ENCODE results near the gene BASP1. TPM values are rescaled to one million over a fixed set of nuclear protein-coding genes. Genes with fewer than 3 reads are reported as not detected.
"Not testable (repeated sequence)": the region's sequence is repeated elsewhere in the genome, so short reads cannot be mapped to it uniquely, and the experiment has no call there.

BASP1 gene
- total RNA-seq, 1 donor from 2014 or later, result 2.4 TPM

DNA sequence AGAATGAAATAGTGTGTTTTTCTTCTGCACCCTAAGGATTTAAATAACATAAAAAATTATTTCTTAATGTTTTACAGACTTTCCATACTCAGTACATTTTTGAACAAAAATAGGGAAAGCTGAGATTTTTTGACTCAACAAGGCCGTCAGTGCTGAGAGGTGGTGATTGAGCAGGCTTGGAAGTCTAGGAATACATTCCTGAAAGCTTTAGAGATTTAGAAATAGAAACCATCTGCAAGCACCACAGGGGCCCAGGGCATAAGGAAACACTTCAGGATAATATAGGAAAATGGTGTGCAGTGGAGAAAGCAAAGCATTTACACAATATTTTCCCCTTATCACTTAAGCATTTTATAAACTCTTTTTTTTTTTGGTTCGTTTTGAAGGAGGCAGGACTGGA, 5.2 kb downstream of the BASP1 start:
- DNase-seq (ENCODE audit: low read depth in 2 of 2), result no peak

DNA sequence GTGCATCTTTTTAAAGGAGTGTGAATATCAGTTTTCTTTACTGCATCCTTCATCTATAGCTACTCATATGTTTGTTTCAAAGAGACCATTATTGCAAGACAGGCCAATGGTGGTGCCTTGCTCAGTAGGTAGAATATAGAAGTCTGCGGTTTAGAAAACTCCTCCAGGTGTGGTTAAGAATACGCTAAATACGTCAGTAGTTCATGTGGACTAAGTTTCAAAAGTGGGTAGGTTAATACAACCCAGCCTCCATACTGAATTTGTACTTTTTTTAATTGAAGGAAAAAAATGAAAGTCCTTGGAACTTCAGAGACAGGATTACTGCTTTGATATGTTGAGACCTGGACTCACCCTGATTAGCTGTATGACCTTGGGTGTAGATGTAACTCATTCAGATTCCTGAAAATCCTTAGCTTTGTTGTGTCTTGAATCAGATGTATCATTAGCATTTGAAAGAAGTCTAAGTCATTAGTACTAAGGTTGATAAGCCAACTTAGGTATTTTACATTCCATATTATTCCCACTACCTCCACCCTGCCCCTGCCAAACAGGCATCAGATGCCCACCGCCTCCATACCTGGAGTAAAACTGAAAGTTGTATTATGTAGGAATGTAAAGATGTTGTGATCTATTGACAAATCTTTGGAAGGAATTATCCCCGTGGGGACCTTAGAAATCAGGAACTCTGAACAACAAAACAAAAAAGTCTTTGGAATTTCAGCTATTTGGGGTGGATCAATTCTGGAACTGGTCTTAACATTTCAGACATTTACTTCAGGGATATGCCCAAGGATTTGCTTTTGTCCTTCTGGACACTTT, 6.1 kb downstream of the BASP1 start:
- DNase-seq (ENCODE audit: low read depth in 2 of 2), result no peak

DNA sequence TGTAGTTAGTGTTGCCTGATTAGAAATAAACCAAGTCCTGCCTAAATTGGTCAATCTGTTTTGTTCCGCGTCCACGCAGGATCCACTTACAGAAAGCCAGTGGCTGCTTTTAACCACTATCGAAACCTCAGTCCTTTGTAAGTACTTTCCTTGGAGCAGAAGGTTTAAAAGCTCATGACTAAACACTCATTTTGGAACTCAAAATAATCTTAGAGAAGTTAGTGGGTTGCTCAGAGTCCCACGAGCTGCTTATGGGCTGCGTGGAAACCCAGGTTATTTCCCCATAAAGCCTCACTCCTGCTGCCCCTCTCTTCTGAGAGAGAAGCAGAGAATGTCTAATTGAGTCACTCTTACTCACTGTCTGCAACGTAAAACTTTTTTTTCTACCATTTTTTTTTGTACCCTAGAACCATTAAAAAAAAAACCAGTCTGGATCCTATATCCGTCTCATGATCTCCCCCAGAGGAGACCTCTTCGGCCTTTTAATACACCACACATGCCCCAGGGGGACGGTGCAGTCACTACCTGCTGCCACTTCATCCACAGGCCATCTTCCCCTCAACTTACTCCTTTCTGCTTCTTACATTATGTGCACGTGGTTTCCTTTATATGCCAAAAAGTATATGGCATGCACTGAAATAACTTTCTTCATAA, 7.6 kb downstream of the BASP1 start:
- no peak for DNase-seq (ENCODE audit: low read depth in 2 of 2)

DNA sequence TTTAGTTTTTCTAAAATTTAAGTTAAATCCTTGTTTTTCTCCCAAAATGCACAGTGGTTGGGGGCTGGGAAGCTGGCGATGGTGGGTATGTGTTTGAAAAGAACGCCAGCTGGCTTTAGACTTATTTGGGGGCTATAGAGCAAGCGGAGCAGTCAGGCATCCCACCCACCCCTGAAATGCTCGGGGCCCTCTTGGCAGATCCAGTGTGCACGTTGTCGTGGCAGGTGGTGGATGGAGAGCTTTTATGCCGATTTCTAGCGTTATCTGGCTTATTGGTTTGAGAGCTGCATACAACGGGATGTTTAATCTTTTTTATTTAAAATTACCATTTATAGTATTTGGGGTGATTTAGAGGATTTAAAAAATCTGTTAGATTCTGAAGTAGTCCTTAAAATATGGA, 8.1 kb downstream of the BASP1 start:
- no peak for DNase-seq (ENCODE audit: low read depth in 2 of 2)

DNA sequence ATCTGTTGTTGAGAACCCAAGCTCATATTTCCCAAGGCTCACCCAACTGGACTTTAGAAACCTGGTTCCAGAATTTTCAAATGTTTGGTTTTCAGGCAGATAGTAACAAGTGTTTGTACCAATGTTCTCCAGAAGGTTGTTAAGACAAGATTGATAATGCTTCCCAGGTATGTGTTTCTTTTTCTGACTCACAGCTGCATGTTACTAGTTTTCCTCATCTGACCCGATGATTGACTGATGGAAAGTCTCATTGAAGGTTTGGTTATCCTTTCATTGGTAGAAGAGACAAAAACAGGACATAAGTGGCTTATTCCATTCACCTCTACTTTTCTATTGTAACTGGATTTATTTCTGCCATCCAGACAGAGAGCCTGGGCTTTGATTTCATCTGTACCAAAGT, 10.4 kb downstream of the BASP1 start:
- DNase-seq (ENCODE audit: low read depth in 2 of 2), result no peak

DNA sequence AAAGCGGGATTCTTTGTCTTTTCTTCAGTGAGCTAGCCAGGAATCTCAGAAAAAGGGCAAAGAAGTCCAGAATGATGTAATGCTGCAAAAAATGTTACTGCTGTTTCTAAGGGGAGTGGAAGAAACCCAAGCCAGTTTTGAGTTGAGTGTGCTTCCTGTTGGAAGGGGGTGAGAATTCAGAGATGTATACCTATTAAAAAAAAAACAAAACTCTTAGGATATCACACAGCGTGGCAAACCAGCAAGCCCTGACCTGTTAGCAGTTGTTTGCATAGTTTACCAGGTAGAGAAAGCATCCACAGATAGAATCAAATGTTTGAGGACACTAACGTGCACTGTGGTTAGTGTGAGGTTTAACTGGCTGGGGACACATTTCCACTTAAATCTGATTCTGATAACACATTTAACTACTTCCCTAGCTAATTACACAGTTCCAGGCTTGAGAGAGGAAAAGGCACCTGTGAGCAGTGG, 11.4 kb downstream of the BASP1 start:
- peak in 1 of 2 donors; percentile 13 for DNase-seq (ENCODE audit: low read depth in 2 of 2)

DNA sequence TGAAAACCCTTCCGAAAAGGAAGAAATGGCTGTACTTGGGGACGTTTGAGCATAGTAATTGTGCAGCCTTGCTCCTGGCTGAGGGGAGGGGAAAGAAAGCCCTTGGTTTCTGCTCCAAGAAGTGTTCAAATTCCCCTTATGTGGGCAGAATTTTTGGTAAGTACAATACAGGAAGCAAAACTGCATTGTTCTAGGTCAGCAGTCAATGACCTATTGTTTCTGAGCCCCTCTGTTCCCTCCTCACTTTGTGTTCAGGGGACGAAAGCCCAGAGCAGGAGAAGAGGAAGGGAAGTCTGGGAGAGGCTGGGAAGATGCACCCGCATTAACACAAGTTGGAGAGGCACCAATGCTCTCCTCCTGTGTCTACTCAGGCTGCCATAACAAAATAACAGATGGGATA, 11.9 kb downstream of the BASP1 start:
- DNase-seq (ENCODE audit: low read depth in 2 of 2), result no peak

DNA sequence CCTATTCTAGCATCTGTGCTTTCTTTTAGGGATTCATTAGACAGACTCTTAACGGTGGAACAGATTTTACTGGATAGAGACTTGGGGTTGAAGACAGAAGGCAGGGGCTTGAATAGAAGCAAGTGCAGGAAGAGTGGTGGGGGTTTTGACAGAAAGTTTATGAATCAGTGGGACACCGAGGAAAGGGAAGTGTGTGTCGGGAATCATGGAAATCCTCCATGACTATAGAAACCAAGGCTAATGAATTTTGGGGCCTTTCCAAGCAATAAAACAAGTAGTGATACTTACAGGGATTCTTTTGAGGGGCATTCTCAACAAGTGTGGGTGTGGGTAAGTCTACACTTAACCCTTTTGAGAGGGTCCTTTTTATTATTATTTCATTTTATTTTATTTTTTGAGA, 12.8 kb downstream of the BASP1 start:
- DNase-seq (ENCODE audit: low read depth in 2 of 2), result no peak

DNA sequence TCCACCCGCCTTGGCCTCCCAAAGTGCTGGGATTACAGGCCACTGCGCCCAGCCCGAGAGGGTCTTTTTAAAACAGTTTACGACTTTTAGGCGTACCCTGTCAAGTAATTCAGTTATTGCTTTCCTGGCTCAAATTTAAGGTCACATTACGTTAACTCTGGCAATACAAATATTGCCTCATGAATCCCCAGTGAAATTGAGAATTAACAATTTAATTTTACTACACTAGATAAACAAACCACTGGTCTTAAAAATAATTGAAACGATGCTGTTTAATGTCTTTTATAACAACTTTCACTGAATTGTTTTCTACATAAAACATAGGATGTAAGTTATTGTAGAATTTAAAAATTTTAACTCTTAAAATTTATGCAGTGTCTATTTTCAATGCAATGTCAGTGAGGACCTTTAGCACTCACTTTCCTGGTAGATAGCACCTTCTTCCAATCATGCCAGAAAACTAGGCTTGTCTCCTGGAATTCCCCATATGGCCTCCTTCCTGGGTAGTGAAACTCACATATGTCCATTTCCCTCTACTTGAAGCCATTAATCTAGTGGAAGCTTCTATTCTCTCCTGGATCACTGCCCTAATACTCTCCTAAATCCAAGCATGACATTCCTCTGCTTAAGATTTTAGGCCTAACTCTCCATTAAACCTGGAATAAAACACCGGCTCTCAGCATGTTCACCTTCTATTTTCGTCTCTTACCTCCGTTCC, 13.5 kb downstream of the BASP1 start:
- DNase-seq (ENCODE audit: low read depth in 2 of 2), result no peak

DNA sequence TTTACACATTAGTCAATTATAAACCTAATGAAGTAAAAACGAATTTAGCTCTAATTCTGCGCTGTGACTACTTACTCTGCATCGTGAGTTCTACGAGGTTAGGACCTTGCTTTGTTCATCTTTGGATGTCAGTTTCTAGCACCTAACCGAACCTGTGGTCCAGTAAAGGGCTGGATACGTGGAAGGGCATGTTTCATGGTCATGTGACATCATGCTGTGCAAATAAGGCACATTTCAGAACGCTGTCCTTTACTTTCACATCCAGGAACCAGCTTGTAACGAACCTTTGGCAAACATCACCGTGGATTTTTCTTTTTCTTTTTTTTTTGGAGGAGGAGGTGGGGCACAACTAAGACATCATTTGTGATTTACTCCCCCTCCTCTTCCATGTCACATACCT, 15.0 kb downstream of the BASP1 start:
- DNase-seq (ENCODE audit: low read depth in 2 of 2), result no peak

DNA sequence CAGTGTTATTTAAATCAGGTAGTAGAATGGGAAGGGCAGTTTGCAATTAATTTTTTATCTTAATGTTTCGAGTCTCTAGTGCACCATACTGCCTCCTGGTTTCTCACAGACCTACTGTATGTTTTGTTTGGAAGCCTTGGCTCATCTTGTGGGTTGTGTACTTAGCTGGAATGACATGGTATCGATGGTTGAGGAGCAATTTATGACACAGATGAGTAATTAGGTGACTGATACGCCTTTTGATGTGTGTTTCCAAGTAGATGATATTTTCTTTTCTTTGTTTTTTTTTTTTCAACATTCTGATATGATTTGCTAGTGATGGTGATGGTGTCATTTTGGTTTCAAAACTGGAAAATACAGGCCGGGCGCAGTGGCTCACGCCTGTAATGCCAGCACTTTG, 16.1 kb downstream of the BASP1 start:
- DNase-seq (ENCODE audit: low read depth in 2 of 2), result no peak

DNA sequence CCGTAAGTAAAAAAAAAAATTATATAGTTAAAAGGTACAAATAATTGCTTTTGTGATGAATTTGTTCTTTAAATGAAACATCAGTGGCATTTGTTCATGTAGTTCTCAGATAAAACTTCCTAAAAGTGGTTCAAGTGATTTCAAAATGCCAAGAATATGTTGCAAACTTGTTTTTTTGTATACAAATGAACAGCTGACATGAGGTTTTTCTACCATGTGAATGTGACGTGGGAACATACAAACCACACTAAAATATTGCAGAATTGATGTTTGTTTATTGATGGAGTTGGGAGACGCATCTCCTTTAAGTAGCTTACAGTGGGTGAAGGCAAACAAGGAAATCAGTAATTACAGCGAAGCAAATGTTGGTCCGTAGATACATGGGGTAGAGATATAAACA, 16.9 kb downstream of the BASP1 start:
- no peak for DNase-seq (ENCODE audit: low read depth in 2 of 2)

DNA sequence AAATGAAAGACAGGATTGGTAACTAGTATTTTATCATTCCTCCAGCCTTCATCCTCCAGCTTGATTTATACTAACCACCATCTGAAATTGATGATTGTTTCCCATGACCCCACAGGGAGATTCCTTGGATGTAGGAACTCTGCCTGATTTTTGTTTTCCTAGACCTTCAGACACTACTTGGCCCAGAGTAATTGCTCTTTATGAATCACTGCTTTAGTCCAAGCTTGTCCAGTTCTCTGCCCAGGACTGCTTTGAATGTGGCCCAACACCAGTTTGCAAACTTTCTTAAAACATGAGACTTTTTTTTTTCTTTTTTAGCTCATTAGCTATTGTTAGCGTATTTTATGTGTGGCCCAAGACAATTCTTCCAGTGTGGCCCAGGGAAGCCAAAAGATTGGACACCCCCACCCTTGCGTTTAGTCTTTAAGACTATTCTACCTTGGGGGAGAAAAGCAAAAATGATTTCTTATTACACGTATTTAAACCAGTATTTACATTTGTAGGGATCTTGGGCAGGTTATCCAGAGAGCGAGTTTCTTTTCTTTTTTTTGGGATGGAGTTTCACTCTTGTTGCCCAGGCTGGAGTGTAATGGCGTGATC, 18.4 kb downstream of the BASP1 start:
- no peak for DNase-seq (ENCODE audit: low read depth in 2 of 2)

DNA sequence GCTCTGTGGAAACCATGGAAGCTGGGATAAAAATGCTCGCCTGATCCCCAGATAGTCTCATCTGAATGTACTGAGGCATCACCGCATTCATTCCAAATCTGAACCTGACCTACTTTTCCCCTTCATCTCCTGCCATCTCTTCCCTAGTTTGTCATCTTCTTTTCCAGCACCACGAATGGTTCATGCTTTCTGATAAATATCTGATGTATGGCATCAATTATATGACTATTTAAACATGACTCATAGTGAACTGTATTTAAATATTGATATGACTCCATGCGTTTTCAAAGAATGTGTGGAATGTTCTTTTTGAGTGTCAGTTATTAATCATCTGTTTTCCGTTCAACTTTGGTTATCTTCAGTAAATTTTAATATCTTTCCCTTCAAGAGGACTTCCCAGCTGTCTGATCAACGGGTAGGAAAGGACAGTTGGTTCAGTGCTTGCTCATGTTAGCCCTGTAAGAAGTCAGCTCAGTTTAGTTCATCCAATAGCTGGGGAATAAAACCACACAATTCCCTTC, 21.1 kb downstream of the BASP1 start:
- peak in 1 of 2 donors; percentile 28 for DNase-seq (ENCODE audit: low read depth in 2 of 2)

DNA sequence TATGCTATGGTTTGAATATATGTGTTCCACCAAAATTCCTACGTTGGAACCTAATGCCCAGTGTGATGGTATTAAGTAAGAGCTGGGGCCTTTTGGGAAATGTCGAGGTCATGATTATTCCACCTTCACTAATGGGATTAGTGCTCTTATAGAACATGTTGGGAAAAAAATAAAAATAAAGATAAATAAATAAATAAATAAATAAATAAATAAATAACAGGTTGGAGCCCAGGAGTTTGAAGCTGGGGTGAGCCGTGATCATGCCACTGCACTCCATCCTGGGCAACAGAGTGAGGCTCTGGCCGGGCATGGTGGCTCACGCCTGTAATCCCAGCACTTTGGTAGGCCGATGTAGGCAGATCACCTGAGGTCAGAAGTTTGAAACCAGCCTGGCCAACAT, 22.5 kb downstream of the BASP1 start:
- no peak for DNase-seq (ENCODE audit: low read depth in 2 of 2)

DNA sequence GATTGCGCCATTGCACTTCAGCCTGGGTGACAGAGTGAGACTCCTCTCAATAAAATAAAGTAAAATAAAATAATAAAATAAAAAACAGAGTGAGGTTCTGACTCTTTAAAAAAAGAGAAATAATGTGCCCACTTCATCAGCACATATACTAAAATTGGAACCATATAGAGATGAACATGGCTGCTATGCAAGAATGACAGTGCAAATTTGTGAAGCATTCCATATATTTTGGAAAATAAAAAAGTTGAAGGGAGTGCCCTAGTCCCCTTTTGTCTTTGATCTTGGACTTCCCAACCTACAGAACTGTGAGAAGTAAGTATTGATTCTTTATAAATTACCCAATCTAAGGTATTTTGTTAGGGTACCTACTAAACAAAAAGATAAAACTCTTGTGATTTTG, 23.1 kb downstream of the BASP1 start:
- DNase-seq (ENCODE audit: low read depth in 2 of 2), result no peak

DNA sequence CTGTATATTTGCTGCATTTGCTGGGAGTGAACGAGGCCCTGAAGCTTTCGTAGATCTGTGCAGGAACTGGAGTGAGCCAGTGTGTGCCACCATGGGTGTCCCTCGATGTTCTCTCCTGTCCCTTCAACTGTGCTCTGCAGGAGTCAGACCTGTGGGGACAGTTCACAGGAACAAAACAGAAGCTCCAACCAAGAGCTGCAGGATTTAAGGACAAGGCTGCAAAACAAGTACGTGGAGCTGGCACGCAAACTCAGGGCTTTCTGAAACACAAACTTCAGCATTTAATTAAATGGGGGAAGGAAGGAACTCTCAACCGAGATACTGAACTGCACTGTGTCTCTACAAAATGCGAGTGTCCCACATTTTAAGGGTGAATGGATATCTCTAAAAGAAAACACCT, 24.2 kb downstream of the BASP1 start:
- DNase-seq (ENCODE audit: low read depth in 2 of 2), result no peak

DNA sequence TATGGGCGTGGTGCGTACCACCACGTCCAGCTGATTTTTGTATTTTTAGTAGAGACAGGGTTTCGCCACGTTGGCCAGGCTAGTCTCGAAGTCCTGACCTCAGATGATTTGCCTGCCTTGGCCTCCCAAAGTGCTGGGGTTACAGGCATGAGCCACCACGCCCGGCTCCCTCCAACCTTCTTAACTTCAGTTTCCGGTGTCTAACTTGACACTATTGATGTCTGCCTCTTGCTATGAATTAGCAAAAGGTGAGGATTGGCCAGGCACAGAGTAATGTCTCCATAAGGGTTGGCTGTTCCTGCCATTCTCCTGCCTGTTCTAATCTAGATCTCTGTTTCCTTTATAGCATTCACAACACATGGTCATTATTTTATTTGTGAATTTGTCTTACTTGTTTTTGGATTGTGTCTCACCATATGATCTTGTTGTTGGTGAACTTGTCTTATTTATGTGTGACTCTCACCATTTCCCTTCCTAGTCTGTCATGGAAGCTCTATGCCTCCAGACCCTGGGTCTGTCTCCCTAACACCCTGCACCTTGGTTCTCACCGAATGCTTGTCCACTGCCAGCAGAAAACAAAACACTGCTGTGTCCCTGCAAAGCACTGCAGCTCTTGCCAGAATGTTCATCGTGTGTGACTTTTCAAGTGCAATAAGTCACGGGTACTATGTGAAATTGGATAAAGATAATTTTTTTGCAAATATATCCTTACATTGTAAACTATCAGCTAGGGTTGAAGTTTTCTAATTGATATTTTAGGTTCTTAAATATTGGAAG, 26.0 kb downstream of the BASP1 start:
- no peak for DNase-seq (ENCODE audit: low read depth in 2 of 2)

DNA sequence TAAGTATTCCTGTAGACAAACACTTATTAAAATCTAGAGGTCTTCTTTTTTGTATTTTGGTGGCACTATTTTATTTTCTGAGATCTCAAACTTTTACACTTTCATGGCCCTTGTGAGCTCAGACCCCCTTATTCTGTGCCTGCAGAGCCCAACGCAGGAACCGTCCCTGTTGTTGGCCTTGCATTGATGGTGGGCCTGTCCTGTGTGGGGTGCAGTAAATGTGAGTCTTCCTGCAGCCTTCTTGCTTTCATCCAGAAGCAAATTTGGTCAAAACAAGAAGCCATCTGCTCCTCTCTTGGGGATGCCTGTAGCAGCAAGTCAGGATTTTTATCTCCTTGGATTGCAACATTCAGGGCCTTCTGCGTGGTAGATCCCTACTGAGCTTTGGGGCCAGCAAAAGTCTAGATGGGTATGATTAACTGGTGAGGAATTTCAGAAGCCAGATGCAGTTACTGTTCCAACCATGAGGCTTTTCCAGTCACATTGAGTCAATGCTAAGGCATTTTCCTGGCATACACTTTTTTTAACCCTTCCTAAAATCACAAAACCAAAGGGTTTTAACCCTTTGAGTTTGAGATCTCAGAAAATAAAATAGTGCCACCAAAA, 31.7 kb downstream of the BASP1 start:
- DNase-seq (ENCODE audit: low read depth in 2 of 2), result peak in 1 of 2 donors; percentile 21

DNA sequence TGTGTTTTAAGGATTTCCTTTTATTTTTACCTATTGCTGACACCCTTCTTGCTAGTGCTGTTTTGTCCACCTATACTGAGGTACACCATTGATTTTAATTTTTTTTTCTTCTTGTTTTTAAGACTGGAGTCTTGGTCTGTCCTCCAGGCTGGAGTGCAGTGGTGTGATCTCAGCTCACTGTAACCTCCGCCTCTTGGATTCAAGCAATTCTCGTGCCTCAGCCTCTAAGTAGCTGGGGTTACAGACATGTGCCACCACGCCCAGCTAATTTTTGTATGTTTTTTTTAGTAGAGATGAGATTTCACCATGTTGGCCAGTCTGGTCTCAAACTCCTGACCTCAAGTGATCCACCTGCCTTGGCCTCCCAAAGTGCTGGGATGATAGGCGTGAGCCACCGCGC, 32.4 kb downstream of the BASP1 start:
- DNase-seq (ENCODE audit: low read depth in 2 of 2), result not testable (repeated sequence)

DNA sequence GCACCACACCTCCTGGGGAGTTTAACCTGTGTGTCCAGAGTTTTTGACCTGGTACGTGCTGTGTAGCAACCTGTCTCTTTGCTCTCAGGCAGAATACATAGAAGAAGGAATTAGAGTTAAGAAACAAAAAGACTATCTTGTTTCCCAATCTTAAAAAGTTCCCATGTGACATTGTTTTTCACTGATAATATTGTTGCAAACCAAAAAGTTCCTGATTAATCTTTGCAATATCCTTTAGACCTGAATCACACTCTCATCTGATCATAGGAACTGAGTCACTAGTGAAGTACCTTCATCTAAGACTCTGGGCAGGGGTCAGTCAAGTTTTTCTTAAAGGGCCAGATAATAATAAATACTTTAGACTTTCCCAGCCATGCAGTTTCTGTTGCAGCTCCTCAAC, 35.1 kb downstream of the BASP1 start:
- DNase-seq (ENCODE audit: low read depth in 2 of 2), result peak in 1 of 2 donors; percentile 24
